Activated T-cell treated with anti-CD3 and anti-CD28 coated beads for 48 hours (primary cell): ENCODE data around the gene NEK6.

Experiments used
- DNase-seq: peaks from one replicate; pipeline ENCODE4 v3.0.0-alpha.2; 2020; ENCODE audit warnings: low read depth

The NEK6 gene

GRCh38 chr9:124261736-124262648, 4.2 kb downstream of the NEK6 start:
- no peak for DNase-seq

GRCh38 chr9:124262649-124262972, 4.9 kb downstream of the NEK6 start:
- no peak for DNase-seq

- DNase-seq: no peak
Observed at GRCh38 chr9:124263213-124263612, 5.5 kb downstream of the NEK6 start.

- DNase-seq: no peak
Observed at GRCh38 chr9:124263800-124264426, 6.2 kb downstream of the NEK6 start.

GRCh38 chr9:124264823-124265233, 7.1 kb downstream of the NEK6 start:
- no peak for DNase-seq

GRCh38 chr9:124265551-124265950, 7.8 kb downstream of the NEK6 start:
- DNase-seq: no peak

GRCh38 chr9:124266139-124266825, 8.5 kb downstream of the NEK6 start:
- no peak for DNase-seq

- no peak for DNase-seq
Observed at GRCh38 chr9:124266826-124267201, 9.1 kb downstream of the NEK6 start.

- DNase-seq: no peak
Observed at GRCh38 chr9:124267271-124267807, 9.6 kb downstream of the NEK6 start.

- no peak for DNase-seq
Observed at GRCh38 chr9:124268248-124268647, 10.5 kb downstream of the NEK6 start.

GRCh38 chr9:124268661-124269060, 10.9 kb downstream of the NEK6 start:
- DNase-seq: no peak

- no peak for DNase-seq
Observed at GRCh38 chr9:124269556-124269955, 11.8 kb downstream of the NEK6 start.

GRCh38 chr9:124270504-124271335, 13.0 kb downstream of the NEK6 start:
- no peak for DNase-seq

- DNase-seq: no peak
Observed at GRCh38 chr9:124271660-124272059, 13.9 kb downstream of the NEK6 start.

GRCh38 chr9:124272118-124272517, 14.4 kb downstream of the NEK6 start:
- DNase-seq: no peak

GRCh38 chr9:124272979-124273378, 15.2 kb downstream of the NEK6 start:
- DNase-seq: no peak

- no peak for DNase-seq
Observed at GRCh38 chr9:124273427-124274160, 15.8 kb downstream of the NEK6 start.

GRCh38 chr9:124274226-124274625, 16.5 kb downstream of the NEK6 start:
- no peak for DNase-seq

- DNase-seq: no peak
Observed at GRCh38 chr9:124274738-124275137, 17.0 kb downstream of the NEK6 start.

GRCh38 chr9:124277420-124277819, 19.7 kb downstream of the NEK6 start:
- no peak for DNase-seq

GRCh38 chr9:124278054-124278540, 20.3 kb downstream of the NEK6 start:
- no peak for DNase-seq
